ENCODE data around the gene KCNIP2.

- TF ChIP-seq CTCF (IDR thresholded peaks at IDR 0.05 in 4 of 5, conservative IDR thresholded peaks at IDR 0.05 in 1 of 5): no peak
- TF ChIP-seq POLR2A (IDR thresholded peaks at IDR 0.05): no peak
Observed at GRCh38 chr10:101845893-101846292, 2.3 kb upstream of the KCNIP2 start.

Data from gastrocnemius medialis (tissue), 4 donors.